ENCODE data around the gene GAREM1. TPM values are rescaled to one million over a fixed set of nuclear protein-coding genes. Genes with fewer than 3 reads are reported as not detected.

Gene GAREM1
- total RNA-seq, 1 experiment from 2014 or later: 7.0 TPM

GRCh38 chr18:32278177-32278799 lies 192.4 kb downstream of the GAREM1 start:
- Mint-ChIP-seq H3K4me1 (peaks cover 33% of the 10 kb centered on the region), H3K4me3 (no peak overlapping the region), H3K9me3 (peaks cover 12% of the 10 kb centered on the region), H3K27ac (no peak overlapping the region), H3K36me3 (peaks cover 14% of the 10 kb centered on the region), H3K27me3 (ENCODE audit: low read depth) (no peaks in the 10 kb centered on the region; the same call in 1 of the 2 replicates)
- DNase-seq (ENCODE audit: low spot score) (no peak), ATAC-seq (no peak)
- ChIA-PET POLR2A (no interaction called here), CTCF (interaction anchor here (0.9 to 2.3 kb wide), 4 partner anchors 11 to 271 kb away, joined by 3 to 6 read pairs (median 4); no protein-coding TSS in a partner anchor)
- TF ChIP-seq ZNF671 (CRISPR knock-in tag; IDR thresholded peaks at IDR 0.05) (no peak), E2F4 (CRISPR knock-in tag; IDR thresholded peaks at IDR 0.05; ENCODE audit: borderline replicate concordance, low read depth) (no peak), FOXP4 (CRISPR knock-in tag; IDR thresholded peaks at IDR 0.05) (no peak), EMX1 (CRISPR knock-in tag; IDR thresholded peaks at IDR 0.05) (no peak), ZBTB21 (CRISPR knock-in tag; IDR thresholded peaks at IDR 0.05; ENCODE audit: borderline replicate concordance) (no peak), OVOL2 (CRISPR knock-in tag; IDR thresholded peaks at IDR 0.05; ENCODE audit: borderline replicate concordance) (no peak), JUN (CRISPR knock-in tag; IDR thresholded peaks at IDR 0.05) (no peak), ZNF232 (CRISPR knock-in tag; IDR thresholded peaks at IDR 0.05) (no peak), ATF6 (CRISPR knock-in tag; IDR thresholded peaks at IDR 0.05) (no peak), SOX15 (CRISPR knock-in tag; IDR thresholded peaks at IDR 0.05) (no peak), USF2 (CRISPR knock-in tag; IDR thresholded peaks at IDR 0.05) (no peak), CDX4 (CRISPR knock-in tag; IDR thresholded peaks at IDR 0.05; ENCODE audit: borderline replicate concordance) (no peak), CREB1 (CRISPR knock-in tag; IDR thresholded peaks at IDR 0.05) (no peak), GTF2I (CRISPR knock-in tag; conservative IDR thresholded peaks at IDR 0.05) (no peak), ZNF281 (CRISPR knock-in tag; IDR thresholded peaks at IDR 0.05) (no peak), ZMAT4 (CRISPR knock-in tag; IDR thresholded peaks at IDR 0.05) (no peak), ATF1 (CRISPR knock-in tag; IDR thresholded peaks at IDR 0.05) (no peak), STAT6 (CRISPR knock-in tag; conservative IDR thresholded peaks at IDR 0.05; ENCODE audit: low read depth) (no peak), SMAD3 (CRISPR knock-in tag; IDR thresholded peaks at IDR 0.05; ENCODE audit: borderline replicate concordance) (no peak)
